GM23248 (cell line): ENCODE results near the gene MYO7B.

Experiments
- EZH2 ChIP-seq: fragments of 200-600 bp; sonication (generic); IDR thresholded peaks from 2 replicates; pipeline ENCODE4 v1.6.1; 2018; ENCODE audit warnings: antibody characterized with exemption, mild to moderate bottlenecking; ENCODE audit not compliant: insufficient read depth, poor library complexity, severe bottlenecking
- EZH2phosphoT487 ChIP-seq: fragments of 200-600 bp; sonication (generic); IDR thresholded peaks from 2 replicates; pipeline ENCODE4 v1.6.1; 2018; ENCODE audit warnings: antibody characterized with exemption, moderate library complexity, mild to moderate bottlenecking, low read depth; ENCODE audit not compliant: insufficient read depth

DNA sequence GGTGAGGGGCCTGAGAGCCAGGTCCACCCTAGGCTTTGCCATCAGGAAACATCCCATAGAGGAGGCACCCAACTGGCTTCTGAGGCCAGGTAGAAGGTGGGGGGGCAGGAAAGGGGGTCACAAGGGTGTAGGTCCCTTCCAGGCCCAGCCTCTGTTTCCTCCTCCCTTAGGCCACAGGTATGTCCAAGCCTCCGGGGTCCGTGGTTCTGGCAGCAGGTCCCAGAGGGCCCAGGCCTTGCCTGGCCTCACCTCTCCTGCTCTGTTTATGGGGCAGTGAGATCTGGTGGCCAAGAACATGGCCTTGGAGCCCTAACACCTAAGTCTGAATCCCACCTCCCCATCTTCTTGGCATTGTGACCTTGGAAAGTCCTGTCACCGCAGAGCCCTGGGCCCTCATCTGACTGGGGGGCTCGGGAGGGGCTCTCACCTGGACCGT, 88.9 kb downstream of the MYO7B start:
- TF ChIP-seq EZH2 (no peak), EZH2phosphoT487 (no peak)
